ENCODE data around the gene AGFG2.

GRCh38 chr7:100546926-100547800 lies 8.2 kb downstream of the AGFG2 start:
- no peak for TF ChIP-seq YY1 (IDR thresholded peaks at IDR 0.05)
- TF ChIP-seq, protein P1, sequence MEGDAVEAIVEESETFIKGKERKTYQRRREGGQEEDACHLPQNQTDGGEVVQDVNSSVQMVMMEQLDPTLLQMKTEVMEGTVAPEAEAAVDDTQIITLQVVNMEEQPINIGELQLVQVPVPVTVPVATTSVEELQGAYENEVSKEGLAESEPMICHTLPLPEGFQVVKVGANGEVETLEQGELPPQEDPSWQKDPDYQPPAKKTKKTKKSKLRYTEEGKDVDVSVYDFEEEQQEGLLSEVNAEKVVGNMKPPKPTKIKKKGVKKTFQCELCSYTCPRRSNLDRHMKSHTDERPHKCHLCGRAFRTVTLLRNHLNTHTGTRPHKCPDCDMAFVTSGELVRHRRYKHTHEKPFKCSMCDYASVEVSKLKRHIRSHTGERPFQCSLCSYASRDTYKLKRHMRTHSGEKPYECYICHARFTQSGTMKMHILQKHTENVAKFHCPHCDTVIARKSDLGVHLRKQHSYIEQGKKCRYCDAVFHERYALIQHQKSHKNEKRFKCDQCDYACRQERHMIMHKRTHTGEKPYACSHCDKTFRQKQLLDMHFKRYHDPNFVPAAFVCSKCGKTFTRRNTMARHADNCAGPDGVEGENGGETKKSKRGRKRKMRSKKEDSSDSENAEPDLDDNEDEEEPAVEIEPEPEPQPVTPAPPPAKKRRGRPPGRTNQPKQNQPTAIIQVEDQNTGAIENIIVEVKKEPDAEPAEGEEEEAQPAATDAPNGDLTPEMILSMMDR (IDR thresholded peaks at IDR 0.05; ENCODE audit: low read depth, low read length, missing input control) = no peak
- no peak for TF ChIP-seq EGR1 (IDR thresholded peaks at IDR 0.05; ENCODE audit: low read depth in 2 of 2)
- no peak for TF ChIP-seq REST (IDR thresholded peaks at IDR 0.05)
- no peak for TF ChIP-seq TAF1 (conservative IDR thresholded peaks at IDR 0.05)
- TF ChIP-seq, protein P2, sequence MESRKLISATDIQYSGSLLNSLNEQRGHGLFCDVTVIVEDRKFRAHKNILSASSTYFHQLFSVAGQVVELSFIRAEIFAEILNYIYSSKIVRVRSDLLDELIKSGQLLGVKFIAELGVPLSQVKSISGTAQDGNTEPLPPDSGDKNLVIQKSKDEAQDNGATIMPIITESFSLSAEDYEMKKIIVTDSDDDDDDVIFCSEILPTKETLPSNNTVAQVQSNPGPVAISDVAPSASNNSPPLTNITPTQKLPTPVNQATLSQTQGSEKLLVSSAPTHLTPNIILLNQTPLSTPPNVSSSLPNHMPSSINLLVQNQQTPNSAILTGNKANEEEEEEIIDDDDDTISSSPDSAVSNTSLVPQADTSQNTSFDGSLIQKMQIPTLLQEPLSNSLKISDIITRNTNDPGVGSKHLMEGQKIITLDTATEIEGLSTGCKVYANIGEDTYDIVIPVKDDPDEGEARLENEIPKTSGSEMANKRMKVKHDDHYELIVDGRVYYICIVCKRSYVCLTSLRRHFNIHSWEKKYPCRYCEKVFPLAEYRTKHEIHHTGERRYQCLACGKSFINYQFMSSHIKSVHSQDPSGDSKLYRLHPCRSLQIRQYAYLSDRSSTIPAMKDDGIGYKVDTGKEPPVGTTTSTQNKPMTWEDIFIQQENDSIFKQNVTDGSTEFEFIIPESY (IDR thresholded peaks at IDR 0.05) = no peak
- TF ChIP-seq NR2F2 (IDR thresholded peaks at IDR 0.05) = no peak
- TF ChIP-seq SP1 (IDR thresholded peaks at IDR 0.05) = no peak
- TF ChIP-seq JUND (IDR thresholded peaks at IDR 0.05) = no peak
- TF ChIP-seq FOXA1 (IDR thresholded peaks at IDR 0.05) = no peak
- no peak for TF ChIP-seq RAD21 (IDR thresholded peaks at IDR 0.05)

Data from liver (tissue), 3 donors.